Stimulated activated CD4-positive, alpha-beta T cell treated with anti-CD3 and anti-CD28 coated beads, Interleukin-1b, Interleukin-23, amount 100 ng/mL, for 48 hours (primary cell): ENCODE data around the gene PIP4K2B.

Experiments
- DNase-seq: peaks from one replicate; pipeline ENCODE4 v3.0.0-alpha.2; 2020

The PIP4K2B gene

DNA sequence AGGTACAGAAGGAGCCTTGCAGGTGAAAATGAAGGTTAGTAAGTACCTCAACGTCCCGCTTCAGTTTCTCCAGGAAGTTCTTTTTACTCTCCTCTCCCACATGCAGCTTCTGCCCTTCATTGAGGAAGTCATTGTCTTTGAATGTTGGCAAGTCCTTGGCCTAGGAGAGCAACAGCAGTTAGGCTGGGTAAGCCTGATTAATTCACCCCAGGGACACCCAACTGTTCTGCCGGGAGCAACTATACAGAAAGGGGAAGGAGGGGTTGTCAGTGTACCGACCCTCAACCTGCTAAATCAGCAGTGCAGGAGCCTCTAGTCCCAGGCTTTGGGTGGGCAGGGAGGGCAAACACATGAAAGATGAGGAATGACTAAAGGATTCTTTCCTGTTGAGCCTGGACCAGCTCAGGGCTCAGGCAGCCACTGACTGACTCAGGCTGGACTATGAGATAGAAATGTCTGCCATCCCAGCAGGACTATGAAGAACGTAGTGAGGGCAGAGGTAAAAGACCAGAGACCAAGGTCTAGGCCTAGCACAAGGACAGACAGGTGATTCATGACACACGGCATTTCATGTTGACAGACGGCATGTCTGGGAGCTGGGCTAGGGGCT lies 21.6 kb downstream of the PIP4K2B start:
- no peak for DNase-seq

DNA sequence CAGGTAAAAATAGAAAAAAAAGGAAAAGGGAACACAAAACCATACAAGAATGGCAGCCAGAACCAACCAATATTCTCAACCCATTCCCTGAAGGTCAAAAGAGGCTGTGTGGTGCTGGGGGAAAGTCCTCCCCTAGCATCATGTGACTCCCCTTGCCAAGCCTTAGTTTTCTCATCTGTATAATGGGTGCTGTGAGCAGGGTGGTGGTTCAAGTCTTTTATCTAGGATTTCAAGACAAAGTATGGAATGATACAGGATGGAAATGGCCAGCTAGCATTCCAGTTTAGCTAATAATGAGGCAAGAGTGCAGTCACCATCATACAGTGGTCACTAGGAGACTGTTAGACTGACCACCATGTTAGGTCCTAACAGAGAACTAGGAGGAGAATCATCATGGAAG lies 26.1 kb downstream of the PIP4K2B start:
- DNase-seq, result no peak

DNA sequence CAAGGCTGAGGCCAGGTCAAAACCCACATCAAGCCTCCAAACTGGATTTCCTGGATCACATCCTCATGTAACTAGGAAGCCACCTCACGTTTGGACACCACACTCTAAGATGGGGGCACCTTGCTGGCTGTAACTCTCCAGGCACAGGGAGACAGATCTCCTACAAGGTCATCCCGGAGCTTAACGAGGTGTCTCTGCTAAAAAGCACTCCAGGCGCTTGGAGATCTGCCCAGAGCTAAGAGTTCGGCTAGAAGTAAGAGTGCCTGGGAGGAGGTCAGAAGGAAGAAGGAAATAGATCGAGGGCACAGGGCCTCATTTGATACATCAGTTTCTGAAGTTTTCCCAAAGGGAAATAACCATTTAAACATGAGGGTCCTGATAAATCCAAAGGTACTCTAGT lies 30.9 kb downstream of the PIP4K2B start:
- DNase-seq, result no peak

DNA sequence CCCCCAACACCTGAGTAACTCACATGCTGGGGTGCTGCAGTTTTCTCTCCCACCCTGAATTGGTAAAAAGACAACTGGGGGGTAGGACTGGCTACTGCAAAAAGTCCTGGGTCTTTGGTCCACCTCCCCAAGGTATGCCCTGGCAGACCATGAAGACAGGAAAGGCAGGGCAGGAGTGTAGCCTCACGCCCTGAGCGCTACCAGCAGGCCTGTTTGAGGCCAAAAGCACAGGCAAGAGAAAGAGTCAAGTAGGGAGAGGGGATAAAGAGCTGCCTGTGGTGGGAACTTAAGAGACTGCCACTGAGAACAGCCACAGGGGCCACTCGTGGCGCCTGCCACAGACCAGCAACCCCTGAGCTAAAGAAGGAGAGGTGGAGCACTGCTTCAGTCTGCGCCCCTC lies 33.0 kb downstream of the PIP4K2B start:
- no peak for DNase-seq

DNA sequence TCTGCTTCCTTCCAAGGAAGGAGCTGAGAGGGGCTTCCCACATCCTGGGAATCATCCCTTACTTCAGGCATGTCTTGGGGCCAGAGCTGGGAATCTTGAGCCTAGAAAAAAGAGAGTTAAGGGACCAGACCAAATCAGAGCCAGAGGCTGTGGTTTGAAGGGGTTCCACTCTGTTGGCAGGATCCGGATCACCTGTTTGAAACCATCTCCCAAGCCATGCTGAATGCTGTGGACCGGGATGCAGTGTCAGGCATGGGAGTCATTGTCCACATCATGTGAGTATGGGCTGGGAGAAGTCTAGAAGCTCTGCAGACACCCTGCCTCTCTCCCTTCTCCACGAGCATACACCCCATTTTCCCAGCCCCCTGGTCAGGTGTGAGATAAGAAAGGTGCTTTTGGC lies 37.1 kb downstream of the PIP4K2B start:
- DNase-seq, result no peak

DNA sequence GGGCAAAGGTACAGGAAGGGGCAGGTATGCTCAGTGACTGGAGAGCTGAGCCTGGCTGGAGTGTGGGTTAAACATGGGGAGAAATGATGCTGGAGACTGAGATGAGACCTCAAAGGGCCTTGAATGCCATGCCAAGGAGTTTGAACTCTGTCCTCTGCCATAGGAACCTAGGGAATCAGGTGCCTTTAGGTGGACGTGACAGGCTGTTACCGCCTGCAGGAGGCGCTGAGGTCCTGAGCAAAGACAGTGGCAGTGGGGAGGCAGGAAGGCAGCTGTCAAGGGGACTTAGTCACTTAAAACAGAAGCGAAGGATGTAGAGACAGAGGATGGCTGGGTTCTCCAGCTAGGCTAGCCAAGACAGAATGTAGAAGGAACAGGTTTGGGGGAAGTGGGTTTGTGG lies 37.7 kb downstream of the PIP4K2B start:
- DNase-seq, result peak; percentile 44

DNA sequence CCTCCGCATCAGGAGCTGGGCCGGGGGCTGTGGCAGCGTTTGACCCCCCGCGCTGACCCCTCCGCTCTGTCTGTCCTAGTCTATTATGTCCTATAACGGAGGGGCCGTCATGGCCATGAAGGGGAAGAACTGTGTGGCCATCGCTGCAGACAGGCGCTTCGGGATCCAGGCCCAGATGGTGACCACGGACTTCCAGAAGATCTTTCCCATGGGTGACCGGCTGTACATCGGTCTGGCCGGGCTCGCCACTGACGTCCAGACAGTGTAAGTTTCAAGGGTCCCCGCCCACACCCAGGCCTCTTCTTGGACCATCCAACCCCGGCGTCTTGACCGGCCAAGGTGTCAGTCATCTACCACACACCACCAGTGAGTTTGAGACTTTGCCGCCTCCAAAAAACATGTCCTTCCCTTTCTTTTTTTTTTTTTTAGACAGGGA lies 46.3 kb downstream of the PIP4K2B start:
- DNase-seq, result no peak

DNA sequence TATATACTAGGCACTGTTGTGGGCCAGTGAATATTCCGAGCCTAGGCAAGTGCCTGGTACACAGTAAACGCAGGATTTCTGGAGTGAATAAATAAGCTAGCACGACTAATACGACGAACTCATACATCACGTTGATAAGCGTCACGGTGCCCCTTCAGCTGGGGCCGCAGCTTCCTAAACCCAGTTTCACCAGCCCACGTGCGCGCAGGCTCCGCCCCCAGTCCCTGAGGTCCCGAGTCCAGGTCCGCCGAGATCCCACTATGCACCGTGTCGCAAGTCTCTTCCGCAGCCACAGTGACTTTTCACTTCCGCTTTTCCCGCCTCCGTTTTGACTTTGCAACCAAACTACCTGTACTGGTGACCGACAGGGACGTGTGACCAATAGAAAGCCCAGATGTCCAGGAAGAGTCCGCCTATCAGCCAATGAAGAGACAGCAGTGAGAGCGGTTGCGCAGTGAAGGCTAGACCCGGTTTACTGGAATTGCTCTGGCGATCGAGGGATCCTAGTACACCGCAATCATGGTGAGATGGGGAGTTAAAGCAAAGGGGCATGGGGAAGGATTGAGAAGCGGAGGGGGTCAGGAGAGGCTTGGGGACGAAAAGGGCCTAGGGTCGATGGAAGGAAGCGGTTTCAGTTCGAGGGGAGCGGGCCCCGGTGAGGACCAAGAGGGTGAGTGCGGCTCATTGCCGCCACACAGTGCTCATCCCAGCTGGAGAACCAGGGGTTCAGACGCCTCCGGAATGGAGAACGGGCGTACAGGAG lies 46.9 kb downstream of the PIP4K2B start, which contains the start of gene PSMB3:
Gene PSMB3, plus strand, starts transcription at position 434 of the 763 bp plus-strand sequence. Its CDS starts 86 bp downstream, at position 520.
- peak; percentile 98 for DNase-seq

DNA sequence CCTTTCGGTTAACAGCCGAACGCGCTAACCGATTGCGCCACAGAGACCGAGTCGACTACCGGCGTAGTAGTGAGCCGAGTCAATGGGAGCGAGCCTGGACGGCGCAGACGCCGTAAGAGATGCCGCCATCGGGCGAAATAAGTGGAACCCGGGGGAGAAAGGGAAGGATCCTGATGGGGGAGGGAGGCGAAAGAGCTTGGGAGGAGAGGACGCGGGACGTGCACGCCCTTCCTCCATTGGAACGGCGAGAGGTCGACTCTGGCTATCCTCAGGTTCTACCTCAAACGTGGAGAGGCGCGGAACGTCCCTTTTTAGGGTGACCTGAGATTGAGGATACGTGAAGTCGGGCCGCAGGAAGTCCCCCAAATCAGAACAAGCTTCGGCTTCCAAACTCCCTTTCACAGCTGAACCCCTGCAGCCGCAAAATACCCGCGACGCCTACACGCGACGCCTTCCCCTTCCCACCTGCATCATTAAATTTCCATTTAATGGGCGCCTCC lies 47.5 kb downstream of the PIP4K2B start:
- DNase-seq, result peak; percentile 85

DNA sequence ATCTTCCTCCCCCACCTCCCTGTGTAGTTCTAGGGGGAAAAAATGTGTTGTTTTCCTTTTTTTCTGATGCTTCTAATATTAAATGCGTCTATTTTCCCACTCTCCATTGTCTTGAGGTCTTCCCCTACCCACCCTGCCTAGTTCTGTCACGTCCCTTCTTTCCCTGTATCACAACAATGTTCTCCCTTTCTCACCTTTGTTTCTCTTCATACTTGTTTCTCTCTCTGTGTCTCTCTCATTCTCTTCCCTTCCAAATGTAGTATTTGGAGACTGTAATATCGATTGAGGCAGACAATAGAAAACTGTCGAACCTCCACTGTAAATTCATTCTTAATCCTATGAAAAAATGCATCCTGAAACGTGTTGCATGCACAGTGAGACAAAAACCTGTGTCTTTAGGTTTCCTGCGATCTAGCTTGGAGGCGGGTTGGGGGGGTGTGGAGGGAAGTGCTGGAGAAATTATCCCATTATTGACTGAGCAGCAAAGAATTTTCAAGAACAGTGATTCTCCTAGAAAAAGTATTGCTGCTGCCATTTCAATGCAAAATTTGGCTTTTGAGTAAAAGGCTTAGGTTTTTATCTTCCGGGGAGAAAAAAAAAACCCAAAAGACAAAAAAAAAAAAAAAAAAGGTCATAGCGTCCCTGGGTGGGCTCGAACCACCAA lies 48.1 kb downstream of the PIP4K2B start:
- DNase-seq, result no peak

DNA sequence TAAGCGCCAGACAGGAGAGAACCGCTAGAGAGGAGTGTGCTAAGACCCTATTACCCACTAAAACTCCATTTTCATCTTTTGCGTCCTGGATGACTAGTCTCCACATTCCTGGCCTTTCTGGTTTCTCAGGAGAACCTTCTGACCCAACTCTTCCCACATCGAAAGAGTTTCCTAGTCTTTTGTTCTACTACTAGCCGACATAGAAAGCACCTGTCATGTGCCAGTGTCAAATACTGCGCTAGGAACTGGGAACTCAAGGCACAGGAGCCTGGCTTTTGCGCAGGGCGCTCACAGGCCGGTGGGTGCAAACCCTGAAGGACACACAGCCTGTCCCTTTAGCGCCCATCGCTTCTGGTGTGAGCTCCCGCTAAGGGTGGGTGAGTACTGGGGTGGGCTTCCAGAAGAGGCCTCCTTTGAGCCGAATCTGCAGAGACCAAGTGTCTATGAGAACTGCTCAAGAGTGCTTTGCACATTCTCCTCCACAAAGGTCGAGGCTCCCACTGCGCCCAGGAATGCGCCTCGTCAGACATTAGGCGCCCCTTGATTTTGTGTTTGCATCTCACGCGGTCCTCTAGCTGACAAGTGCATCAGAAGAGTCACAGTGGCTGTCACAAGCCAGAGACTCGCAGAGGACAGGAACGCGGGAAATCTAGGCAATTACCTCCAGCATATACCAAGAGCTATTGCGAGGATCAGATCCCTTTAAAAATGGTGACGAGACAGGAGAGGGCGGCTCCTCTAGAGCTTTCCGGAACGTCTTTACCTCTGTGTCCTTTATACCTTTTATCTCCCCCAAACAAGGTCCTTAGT lies 48.8 kb downstream of the PIP4K2B start:
- no peak for DNase-seq

DNA sequence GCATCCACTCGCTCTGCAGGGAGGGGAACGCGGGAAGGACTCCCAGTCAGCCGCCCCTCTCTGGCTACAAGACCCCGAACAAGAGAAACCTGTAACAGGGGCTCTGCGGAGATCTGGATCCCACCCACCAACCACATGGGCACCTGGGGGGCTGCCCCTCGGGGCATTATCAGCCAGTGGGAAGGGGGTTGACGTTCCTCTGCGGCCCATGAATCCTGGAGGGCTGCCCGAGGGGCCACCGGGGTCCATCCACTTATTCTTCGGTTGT lies 49.4 kb downstream of the PIP4K2B start:
- DNase-seq, result no peak

DNA sequence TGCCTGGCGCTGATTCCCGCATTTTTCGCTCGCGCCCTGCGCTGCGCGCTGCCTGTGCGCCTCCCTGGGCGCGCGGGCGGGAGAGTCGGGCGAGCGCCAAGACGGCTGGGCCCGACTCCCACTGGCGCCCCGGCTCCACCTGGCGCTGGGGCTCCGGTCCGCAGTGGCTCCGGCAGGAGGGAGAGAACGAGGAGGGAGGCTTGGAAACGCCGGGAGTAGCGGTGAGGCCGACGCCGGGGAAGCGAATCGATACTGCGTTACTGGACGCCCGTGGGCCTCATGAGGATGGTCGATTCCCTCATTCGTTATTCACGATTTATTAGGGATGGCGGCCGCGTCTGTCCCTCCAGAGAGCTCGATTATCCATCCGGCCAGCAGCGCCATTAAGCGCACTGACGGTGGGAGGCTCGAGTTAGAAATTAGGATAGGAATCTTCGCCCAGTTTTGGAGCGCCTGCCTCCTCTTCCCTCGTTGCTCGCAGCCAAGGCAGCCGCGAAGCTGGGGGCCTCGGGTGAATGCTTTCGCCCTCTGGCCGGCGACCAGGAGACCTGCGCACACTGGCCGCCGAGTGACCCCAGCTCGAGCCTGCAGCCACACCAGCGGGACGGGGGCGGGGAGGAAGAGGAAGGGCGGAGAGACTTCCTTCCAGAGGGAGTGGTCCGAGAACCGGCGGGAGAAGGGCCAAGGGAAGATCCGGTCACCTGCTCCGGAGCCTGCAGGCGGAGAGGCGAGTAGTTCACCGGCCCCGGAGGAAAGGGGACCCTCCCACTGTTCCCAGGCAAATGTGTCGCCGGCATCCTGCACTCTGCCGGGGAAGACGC lies 49.9 kb downstream of the PIP4K2B start:
- no peak for DNase-seq

DNA sequence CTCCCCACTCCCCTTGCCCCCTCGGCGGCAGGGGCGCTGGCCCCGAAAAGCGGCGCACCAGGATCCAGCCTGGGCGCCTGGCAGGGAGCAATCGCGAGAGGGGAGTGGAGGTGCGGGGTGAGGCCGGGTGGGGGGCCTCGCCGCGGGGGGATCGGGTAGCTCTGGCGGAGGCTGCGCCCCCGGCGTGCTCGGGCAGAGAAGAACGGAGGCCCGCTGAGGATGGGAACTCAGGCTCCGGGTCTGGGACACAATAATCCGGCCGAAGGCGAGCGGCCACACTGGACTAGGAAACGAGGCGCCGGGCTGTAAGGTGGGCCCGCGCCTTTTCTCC lies 50.5 kb downstream of the PIP4K2B start:
- DNase-seq, result no peak

DNA sequence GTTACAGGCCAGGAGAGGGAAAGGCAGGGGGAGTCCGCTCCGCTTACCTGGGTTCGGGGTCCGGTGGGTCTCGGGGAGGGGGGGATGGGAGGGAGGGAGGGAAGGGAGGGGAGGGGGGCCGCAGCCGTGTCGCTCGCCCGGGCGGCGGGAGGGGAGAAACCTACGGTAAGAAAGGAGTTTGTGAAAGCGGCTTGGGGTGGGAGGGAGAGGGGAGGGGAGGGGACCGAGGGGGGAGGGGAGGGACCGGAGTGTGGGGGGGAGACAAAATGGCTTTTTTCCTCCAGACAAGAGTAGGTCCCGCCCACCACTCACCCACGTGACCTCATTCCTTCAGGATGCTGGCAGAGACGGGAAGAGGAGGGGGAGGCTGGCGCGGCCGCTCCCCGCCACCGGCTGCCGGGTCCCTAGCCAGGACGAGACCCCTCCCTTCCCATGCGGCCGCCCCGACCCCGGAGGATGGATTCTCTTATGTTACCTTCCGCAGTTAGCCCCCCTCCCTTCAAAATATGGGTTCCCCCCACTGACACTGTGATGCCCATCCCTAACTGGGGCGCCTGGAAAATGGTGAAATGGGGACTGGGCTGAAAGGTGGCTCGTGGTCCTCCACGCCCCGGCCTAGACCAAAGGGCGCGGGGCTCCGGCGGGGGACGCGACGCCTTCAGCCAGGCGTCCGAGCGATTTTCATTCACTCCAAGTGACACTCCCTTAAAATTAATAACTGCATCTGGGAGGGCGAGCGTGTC lies 51.0 kb downstream of the PIP4K2B start, which contains the start of gene PCGF2:
Gene PCGF2, minus strand, starts transcription at position 188 of the 743 bp plus-strand sequence. CDS start 7,934 bp downstream, outside the sequence.
- no peak for DNase-seq

DNA sequence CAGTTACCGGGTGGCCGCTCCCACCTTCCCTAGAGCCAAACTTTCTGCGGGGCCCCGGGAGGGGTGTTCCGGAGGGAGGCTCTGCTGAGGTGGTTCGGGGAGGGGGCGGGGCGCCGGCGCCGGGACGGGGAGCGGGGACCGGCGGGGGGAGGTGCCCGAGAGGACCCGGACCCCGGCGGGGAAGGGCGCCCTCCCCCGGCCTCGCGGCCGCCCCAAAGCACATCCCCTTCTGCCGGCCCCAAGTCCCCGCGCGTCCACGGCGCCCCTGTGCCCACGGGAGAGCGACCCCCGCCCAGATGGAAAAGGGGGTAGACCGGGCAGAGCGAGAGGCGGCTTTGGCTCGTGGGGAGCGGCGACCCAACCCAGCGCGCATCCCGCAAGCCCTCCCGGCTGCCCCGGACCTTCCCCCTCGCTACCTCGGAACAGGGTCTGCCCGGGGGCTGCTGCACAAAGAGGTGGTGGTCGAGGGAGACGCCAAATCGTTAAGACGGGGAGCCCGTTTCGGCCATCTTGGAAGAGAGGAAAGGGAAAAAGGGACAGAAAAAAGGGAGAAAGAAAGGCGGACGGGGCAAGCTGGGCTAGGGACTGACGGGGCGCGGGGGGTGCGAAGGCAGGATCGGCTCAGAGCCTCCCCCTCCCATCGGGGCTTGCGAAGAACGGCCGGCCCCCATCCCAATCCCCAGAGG lies 51.8 kb downstream of the PIP4K2B start:
- DNase-seq, result no peak

DNA sequence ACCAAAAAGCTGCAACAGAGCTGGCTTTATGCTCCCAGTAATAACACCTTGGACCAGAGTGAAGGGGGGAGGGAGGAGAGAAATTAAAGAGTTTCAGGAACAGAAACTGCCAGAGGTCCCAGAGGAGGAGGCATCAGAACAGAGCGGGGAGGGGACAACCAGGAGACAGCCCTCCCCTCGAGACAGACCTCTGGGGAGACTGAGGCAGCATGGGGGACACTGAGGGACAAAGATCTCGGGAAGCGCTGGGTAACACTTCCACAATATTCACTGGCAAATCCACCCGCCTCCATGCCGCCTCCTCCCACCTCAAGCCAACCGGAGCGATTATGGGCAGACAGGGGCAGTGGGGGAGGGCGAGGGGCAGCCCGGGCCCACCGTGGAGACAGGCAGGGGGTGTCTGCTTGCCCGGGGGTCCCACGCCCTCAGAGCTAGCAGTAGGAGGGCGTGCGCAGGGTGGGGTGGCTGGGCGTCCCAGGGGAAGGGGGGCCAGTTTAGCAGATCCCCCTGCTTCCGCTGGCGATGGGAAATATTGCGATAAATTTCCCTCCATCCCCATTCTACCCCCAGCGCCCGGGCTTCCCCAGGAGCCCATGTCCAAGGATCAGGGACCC lies 52.4 kb downstream of the PIP4K2B start:
- DNase-seq, result no peak

DNA sequence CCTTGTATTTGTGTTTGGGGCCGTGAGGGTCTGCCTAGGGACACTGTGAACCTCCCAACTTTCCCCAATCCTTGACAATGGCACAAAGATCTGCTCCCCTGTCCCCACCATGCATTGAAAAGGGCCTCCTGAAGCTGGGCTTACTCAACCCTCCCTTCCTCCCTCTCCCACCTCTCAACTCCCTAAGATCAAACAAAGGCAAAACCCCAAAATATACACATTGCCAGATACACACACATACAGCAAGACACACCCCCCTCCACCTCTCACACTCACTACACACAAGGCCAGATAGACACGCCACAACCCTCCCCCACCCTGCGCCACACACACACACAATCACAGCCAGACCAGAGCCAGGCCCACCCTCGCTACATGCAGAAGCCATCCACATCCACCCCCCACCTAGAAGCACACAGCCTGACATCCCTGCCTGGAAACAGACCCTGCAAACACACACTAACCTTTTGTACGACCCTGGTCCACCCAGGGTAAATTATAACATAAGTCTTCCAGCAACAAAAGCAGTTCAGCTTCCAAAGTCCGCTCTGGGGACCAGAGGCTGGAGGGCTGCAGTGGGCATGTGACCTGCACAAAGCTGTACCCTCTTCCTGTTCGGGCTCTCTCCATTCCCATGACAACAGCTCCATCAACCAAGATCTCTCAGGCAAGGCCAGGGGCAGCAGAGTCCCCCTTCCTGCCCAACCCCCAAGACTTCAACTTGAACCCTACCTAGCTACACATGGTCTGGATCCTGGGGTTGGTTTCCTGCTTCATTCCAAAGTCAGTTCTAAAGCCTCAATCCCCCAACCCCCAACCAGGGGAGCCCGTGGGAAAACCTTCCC lies 53.1 kb downstream of the PIP4K2B start:
- no peak for DNase-seq

DNA sequence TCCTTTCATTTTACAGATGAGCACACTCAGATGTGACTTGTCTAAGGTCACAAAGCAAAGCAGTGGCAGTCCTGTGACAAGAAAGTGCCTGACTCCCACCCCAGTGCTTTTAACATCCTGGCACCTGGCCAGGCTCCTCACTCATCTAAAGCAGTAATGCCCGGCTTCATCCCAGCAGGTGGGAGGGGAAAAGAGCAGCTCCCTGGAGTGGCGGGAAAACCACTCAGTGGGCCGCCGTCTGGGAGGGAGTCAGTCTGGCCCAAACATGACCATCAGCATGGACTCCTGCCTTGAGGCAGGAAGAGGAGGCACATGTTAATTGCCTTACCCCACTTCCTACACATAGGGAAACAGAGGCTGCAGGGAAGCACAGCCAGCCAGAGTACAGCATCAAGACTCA lies 53.8 kb downstream of the PIP4K2B start:
- no peak for DNase-seq
